KMS-11 (cell line): Measurements from ENCODE around the gene UNC13D.

Source experiments
- H2AFZ ChIP-seq: fragments of 200-600 bp; sonication (generic); 2 replicates; pipeline ENCODE4 v1.6.1; 2016; ENCODE audit warnings: antibody characterized with exemption, mixed run types, low read depth
- H3K27ac ChIP-seq: fragments of 200-600 bp; sonication (generic); 2 replicates; pipeline ENCODE4 v1.6.1; 2016; ENCODE audit warnings: mild to moderate bottlenecking, mixed run types
- H3K27me3 ChIP-seq: fragments of 200-600 bp; sonication (generic); 2 replicates; pipeline ENCODE4 v1.6.1; 2017; ENCODE audit warnings: mild to moderate bottlenecking, low read depth, mixed run types, moderate library complexity; ENCODE audit not compliant: insufficient read depth
- H3K36me3 ChIP-seq: fragments of 200-600 bp; sonication (generic); 2 replicates; pipeline ENCODE4 v1.6.1; 2017; ENCODE audit warnings: mild to moderate bottlenecking, mixed run types; ENCODE audit not compliant: insufficient read depth
- H3K4me1 ChIP-seq: fragments of 200-600 bp; sonication (generic); 2 replicates; pipeline ENCODE4 v1.6.1; 2016; ENCODE audit warnings: mild to moderate bottlenecking, low read depth, mixed run types; ENCODE audit not compliant: poor library complexity, severe bottlenecking
- H3K4me2 ChIP-seq: fragments of 200-600 bp; sonication (generic); 2 replicates; pipeline ENCODE4 v1.7.0; 2016; ENCODE audit warnings: mild to moderate bottlenecking, mixed run types
- H3K4me3 ChIP-seq: fragments of 200-600 bp; sonication (generic); IDR thresholded peaks from 2 replicates; pipeline ENCODE4 v1.6.1; 2017; ENCODE audit warnings: low read depth, low read length, mixed read lengths; ENCODE audit not compliant: insufficient read depth
- H3K79me2 ChIP-seq: fragments of 200-600 bp; sonication (generic); 2 replicates; pipeline ENCODE4 v1.6.1; 2016; ENCODE audit warnings: low read depth, mixed run types; ENCODE audit not compliant: insufficient read depth
- H3K9ac ChIP-seq: fragments of 200-600 bp; sonication (generic); 2 replicates; pipeline ENCODE4 v1.6.1; 2016; ENCODE audit warnings: mild to moderate bottlenecking, mixed run types
- H4K20me1 ChIP-seq: fragments of 200-600 bp; sonication (generic); 2 replicates; pipeline ENCODE4 v1.6.1; 2016; ENCODE audit warnings: mild to moderate bottlenecking, mixed run types; ENCODE audit not compliant: insufficient read depth
- CTCF ChIP-seq: fragments of 200-600 bp; sonication (generic); conservative IDR thresholded peaks from 2 replicates; pipeline ENCODE4 v1.6.1; 2017; ENCODE audit warnings: low read depth, mild to moderate bottlenecking, antibody characterized with exemption, low read length, moderate library complexity, mixed read lengths

Gene UNC13D

GRCh38 chr17:75817571-75817970, 26.6 kb downstream of the UNC13D start:
- H2AFZ ChIP-seq, result no peak overlapping the region
- H3K9ac ChIP-seq, result no peak overlapping the region
- H3K27ac ChIP-seq, result no peak overlapping the region
- H3K79me2 ChIP-seq, result no peaks in the 10 kb centered on the region
- no peak for TF ChIP-seq CTCF
- no peaks in the 10 kb centered on the region for H3K27me3 ChIP-seq
- no peaks in the 10 kb centered on the region for H4K20me1 ChIP-seq
- H3K4me2 ChIP-seq, result no peak overlapping the region
- no peaks in the 10 kb centered on the region for H3K36me3 ChIP-seq
- H3K4me1 ChIP-seq, result peaks cover 5% of the 10 kb centered on the region
- no peak overlapping the region for H3K4me3 ChIP-seq

DNA sequence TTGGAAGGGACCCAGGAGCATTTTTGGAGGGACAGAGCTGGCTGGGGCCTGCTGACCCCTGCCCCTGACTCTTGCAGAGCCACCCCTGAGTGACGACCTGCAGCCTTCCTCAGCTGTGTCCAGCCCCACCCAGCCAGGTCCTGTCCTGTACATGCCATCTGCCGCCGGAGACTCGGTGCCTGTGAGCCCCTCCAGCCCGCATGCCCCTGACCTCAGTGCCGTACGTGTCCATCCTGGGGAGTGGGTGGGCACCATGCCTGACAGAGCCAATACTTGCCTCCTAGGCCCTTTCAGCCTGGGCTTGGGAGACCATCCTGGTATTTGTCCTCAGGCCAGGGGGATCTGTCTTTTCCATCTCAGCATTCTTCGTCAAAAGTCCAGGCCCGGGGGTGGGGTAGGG, 27.5 kb downstream of the UNC13D start:
- no peak overlapping the region for H2AFZ ChIP-seq
- H4K20me1 ChIP-seq, result no peaks in the 10 kb centered on the region
- H3K79me2 ChIP-seq, result no peaks in the 10 kb centered on the region
- H3K4me2 ChIP-seq, result no peak overlapping the region
- no peaks in the 10 kb centered on the region for H3K27me3 ChIP-seq
- no peak for TF ChIP-seq CTCF
- no peak overlapping the region for H3K9ac ChIP-seq
- H3K4me3 ChIP-seq, result no peak overlapping the region
- no peak overlapping the region for H3K27ac ChIP-seq
- H3K36me3 ChIP-seq, result no peaks in the 10 kb centered on the region
- no peaks in the 10 kb centered on the region for H3K4me1 ChIP-seq

DNA sequence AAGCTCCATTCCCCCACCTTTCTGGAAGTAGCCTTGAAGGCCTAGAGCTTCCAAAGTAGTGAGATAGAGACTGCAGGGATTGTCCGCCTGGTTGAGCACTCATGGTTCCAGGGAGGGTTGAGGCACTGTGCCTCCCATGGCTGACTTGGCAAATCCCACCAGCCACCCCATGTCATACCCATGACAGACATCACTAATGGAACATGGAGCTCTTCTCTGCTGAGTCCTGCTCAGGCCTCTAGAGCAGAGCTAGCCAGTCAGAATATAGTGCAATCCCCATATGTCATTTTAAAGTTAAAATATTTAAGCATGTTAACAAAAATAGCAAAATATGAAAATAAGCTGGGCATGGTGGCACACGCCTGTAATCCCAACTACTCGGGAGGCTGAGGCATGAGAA, 28.8 kb downstream of the UNC13D start:
- H3K4me2 ChIP-seq, result no peak overlapping the region
- no peaks in the 10 kb centered on the region for H3K79me2 ChIP-seq
- H3K27me3 ChIP-seq, result no peaks in the 10 kb centered on the region
- H3K4me3 ChIP-seq, result no peak overlapping the region
- no peak overlapping the region for H3K27ac ChIP-seq
- no peak for TF ChIP-seq CTCF
- no peaks in the 10 kb centered on the region for H3K4me1 ChIP-seq
- H4K20me1 ChIP-seq, result no peaks in the 10 kb centered on the region
- no peak overlapping the region for H3K9ac ChIP-seq
- no peaks in the 10 kb centered on the region for H3K36me3 ChIP-seq
- no peak overlapping the region for H2AFZ ChIP-seq

DNA sequence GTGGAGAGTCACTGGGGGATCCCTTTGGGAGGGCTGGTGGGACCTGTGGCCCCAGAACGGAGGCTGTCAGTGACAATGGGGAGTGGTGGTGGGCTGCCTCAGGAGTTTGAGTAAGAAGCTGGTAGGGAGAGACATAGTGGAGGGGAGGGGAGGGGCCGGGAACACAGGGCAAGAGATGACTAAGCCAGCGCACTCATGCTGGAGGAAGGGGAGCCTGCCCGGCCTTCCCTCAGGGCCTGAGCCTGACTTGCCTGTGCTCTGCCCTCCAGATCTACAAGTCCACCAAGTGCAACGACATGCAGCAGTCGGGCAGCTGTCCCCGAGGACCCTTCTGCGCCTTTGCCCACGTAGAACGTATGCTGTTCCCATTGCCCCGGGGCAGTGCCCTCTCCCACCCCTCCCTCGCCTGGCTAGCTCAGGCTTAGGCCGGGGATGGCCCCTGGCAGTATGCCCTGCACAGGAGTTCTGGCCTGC, 29.3 kb downstream of the UNC13D start:
- H3K4me1 ChIP-seq, result no peaks in the 10 kb centered on the region
- no peaks in the 10 kb centered on the region for H3K79me2 ChIP-seq
- no peak for TF ChIP-seq CTCF
- no peak overlapping the region for H3K9ac ChIP-seq
- no peak overlapping the region for H2AFZ ChIP-seq
- H4K20me1 ChIP-seq, result no peaks in the 10 kb centered on the region
- no peaks in the 10 kb centered on the region for H3K27me3 ChIP-seq
- no peak overlapping the region for H3K27ac ChIP-seq
- no peak overlapping the region for H3K4me2 ChIP-seq
- no peaks in the 10 kb centered on the region for H3K36me3 ChIP-seq
- H3K4me3 ChIP-seq, result no peak overlapping the region
